Measurements from ENCODE around the gene SRA1.

SRA1 gene

DNA sequence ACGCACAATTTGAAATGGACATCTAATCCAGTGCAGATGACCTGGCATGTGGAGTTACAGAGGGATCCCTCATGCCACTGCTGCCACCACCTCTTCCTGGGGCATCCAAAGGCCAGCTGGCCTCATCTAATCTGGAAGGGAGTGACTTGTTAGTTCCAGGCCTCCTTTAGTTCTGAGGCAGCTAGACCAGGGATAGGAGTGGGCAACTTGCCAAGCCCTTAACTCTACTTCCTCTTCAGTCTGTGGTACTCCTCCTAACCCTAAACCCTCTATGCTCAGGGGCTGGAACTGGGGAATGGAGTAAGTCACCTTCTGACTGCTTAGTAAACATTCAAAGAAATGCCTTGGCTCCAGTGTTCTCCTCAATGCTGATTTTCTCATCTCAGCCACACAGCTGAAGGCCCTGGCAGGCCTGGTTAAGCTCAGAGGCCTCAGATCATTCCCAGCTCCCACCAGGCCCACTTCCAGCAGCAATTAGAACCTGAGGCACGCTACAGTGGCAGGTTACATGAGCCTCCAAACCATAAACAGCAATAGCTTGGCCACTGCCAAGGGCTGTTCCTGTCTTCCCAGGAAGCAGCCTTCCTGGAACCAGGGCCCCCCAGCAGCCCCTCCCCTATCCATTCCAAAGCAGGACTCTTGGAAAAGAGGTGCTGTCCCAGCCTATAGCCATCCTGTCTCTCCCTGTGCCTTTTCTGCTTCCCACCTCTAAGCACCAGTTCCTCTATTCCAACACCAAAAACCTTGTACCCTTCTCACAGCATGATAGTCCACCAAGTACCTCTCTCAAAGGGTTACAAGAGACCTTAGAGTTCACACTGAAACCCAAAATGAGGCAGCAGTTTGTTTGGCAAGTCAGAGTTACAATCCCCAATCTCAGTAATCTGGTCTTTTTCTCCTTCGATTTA, 7.8 kb downstream of the SRA1 start:
- DNase-seq = no peak

DNA sequence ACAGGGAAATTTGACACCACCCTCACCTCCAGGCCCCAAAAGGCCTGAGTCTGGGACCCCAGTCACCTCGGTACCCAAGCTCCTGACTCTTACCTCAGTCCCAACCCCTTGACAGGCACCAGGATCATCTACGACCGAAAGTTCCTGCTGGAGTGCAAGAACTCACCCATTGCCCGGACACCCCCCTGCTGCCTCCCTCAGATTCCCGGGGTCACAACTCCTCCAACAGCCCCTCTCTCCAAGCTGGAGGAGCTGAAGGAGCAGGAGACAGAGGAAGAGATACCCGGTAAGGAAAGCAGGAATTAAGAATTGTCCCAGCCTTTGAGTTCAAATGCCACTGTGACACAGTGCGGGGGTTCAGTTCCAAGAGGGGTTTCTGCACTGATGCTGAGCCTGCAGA, 8.5 kb downstream of the SRA1 start:
- no peak for DNase-seq

GRCh38 chr5:140548300-140548688, 9.0 kb downstream of the SRA1 start:
- no peak for DNase-seq

- DNase-seq = peak; percentile 78 to 81
These were observed 9.6 kb downstream of the SRA1 start, which contains the start of gene EIF4EBP3 for GRCh38 chr5:140547508-140548299. Gene EIF4EBP3, plus strand, starts transcription at chr5:140547662. Its CDS starts 76 bp downstream, at chr5:140547738.

DNA sequence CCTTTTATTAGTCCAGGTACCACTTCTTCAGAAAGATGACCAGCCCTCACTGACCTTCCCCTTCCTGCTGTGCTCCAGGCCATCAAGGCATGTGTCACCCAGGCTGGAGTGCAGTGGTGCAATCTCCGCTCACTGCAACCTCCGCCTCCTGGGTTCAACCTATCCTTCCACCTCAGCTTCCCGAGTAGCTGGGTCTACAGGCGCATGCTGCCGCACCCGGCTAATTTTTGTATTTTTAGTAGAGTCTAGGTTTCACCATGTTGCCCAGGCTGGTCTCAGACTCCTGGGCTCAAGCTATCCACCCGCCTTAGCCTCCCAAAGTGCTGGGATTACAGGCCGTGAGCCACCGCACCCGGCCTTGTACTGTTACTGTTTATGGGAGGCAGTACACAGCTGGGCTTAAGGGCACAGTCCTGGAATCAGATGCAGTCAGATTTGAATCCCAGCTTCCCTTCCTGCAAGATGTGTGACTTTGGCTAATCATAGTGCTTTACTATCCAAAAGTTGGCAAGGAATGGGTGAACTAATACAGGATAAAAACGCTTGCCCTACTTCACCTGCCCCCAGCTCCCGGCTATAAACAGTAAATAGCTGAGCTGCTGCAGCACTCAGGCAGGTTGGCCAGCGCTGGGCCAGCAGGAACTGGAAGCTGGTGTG, 10.3 kb downstream of the SRA1 start:
- DNase-seq = no peak

- DNase-seq = no peak
These were observed 11.7 kb downstream of the SRA1 start for GRCh38 chr5:140545606-140546005.

- no peak for DNase-seq
These were observed 12.3 kb downstream of the SRA1 start for GRCh38 chr5:140544986-140545385.

- DNase-seq = no peak
These were observed 14.3 kb downstream of the SRA1 start for GRCh38 chr5:140542972-140543371.

DNA sequence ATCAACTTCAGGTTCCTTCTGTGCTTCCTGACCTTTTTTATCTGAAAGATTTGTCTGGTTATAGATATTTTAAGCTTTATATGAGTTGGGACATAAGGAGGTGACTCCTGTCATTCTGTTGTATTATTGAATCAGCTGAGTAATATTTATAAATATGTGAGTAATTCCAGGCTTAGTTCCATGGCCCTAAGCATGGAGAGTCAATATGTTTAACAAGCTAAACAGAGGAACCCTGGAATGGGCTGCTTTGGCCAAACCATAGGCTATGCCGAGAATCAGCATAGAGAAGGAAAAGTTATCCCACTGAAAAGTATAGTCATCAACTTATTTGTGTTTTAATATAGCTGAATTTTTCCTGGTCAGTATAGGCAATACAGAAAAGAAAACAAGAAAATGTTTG, 17.0 kb downstream of the SRA1 start:
- DNase-seq = no peak

DNA sequence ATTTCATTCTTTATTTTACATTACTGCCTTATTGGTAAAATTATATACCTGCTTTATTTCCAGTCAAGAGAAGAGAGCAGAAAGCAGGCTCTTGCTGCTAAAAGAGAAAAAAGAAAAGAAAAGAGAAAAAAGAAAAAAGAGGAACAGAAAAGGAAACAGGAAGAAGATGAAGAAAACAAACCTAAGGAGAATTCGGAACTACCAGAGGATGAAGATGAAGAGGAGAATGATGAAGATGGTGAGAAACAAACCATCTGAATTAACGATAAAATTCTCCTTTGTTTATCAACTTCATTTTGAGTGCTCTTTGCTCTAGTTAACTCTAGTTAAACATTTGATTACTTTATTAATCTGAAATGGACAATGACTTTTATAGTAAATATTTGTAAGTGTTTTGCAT, 33.3 kb downstream of the SRA1 start:
- DNase-seq = no peak

DNA sequence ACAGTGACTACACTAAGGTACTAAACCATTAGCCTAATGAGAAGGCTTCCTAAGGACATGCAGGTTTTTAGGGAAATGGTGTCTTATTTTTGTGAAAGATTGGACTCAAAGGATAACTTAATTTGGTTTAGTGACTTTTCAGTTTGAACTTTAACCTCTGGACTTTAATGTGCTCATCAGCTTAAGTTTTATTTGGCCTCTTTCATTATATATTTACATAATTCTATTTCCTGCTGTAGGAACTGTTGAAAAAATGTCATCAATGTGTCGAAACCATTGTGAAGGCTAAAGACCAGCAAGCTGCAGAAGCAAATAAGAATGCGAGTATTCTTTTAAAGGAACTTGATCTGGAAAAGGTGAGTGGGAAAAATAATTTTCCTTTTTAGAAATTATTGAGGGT, 44.1 kb downstream of the SRA1 start:
- DNase-seq = no peak

DNA sequence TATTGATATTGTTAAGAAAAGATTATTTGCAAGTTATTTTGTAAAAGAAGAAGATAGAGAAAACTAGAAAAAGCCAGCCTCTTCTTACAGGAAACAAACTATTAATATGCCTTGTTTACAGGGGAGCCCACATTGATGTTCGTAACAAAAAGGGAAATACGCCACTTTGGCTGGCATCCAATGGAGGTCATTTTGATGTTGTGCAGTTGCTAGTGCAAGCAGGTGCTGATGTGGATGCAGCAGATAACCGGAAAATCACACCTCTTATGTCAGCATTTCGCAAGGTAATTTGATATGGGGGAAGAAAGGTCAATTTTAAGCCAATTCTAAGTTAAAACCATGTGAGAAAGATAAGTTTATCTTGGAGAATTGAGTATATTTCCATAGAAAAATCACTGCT, 47.4 kb downstream of the SRA1 start:
- DNase-seq = no peak

DNA sequence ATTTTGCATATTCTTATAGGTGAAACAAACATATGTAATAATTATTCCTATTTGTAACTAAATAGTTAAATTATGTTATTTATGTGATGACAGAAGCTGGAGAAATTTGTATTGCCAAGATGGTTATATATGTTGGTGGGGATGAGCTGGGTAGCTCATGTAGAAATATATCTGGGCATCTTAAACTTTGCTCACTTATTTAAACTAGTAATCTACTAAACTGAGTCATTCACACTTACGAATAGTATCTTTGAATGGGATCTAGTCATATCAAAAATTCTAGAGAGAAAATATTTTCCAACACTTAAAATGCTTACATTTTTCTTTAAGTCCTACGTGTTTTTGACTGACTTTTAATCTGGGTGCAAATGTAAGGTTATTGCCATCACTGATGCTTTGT, 54.4 kb downstream of the SRA1 start:
- DNase-seq = no peak

Measured in stimulated activated CD4-positive, alpha-beta T cell treated with anti-CD3 and anti-CD28 coated beads, Interleukin-2, amount 100 ng/mL, for 48 hours (primary cell).